ENCODE results near the gene PRKG1.

The PRKG1 gene

DNA sequence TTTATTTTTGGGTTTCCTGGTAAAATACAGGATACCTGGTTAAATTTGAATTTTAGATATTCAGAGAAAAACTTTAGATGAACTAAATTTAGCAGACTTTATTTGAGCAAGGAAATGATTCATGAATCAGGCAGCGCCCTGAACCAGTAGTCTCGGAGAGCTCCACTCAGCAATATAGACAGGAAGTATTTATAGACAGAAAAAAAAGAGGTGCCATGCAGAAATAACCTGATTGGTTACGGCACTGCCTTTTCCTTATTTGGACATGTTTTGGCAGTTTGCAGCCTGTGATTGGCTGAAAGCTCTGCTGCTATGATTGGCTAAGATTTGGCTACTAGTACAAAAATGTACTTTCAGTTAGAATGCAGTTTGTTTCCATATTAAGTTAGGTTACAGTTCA is 1041.5 kb downstream of the PRKG1 start:
- no peak for DNase-seq (ENCODE audit: low spot score in 2 of 2)
- in situ Hi-C loops (cut with MboI; ENCODE audit: low sequenced_read_pairs), result no loop called here
- H3K27me3 ChIP-seq (ENCODE audit: low read depth), result no peaks in the 10 kb centered on the region
- H3K4me1 ChIP-seq, result no peaks in the 10 kb centered on the region
- H3K9me3 ChIP-seq, result no peaks in the 10 kb centered on the region
- H3K4me3 ChIP-seq, result no peak overlapping the region
- no peaks in the 10 kb centered on the region for H3K36me3 ChIP-seq (replicated peaks)

DNA sequence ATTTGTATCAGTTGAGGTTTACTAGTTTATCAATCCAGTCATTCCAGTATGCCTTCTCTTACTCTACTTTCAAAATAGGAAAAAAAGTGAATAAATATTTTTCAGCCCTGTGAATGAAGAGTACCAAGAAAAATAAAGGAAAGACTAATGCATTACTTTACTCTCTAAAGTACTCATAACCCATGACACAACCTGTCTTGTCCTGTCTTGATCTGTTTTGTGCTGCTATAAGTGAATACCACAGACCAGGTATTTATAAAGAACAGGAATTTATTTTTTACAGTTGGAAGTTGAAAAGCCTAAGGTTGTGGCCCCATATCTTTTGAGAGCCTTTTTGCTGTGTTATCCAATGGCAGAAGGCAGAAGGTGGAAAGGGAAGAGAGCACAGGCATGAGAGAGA is 1045.2 kb downstream of the PRKG1 start:
- no peaks in the 10 kb centered on the region for H3K27me3 ChIP-seq (ENCODE audit: low read depth)
- no peaks in the 10 kb centered on the region for H3K36me3 ChIP-seq (replicated peaks)
- no peaks in the 10 kb centered on the region for H3K9me3 ChIP-seq
- no peaks in the 10 kb centered on the region for H3K4me1 ChIP-seq
- no peak overlapping the region for H3K4me3 ChIP-seq
- DNase-seq (ENCODE audit: low spot score in 2 of 2), result no peak
- in situ Hi-C loops (cut with MboI; ENCODE audit: low sequenced_read_pairs), result no loop called here

DNA sequence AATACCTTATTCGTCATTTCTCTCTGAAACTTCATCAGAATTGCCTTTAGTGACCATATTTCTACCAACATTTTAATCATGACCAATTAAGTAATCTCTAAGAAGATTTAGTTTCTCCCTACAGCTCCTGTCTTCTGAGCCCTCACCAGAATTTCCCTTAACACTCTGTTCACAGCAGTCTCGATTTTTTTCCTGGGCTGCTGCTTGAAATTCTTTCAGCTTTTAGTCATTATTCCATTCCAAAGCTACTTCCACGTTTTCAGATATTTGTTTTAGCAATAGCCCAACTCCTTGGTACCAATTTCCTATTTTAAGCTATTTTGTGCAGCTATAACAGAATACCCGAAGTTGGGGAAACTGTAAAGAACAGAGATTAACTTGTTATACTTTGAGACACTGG is 1047.4 kb downstream of the PRKG1 start:
- Histone ChIP-seq H3K9me3 (no peaks in the 10 kb centered on the region), H3K4me3 (no peak overlapping the region), H3K27me3 (ENCODE audit: low read depth) (no peaks in the 10 kb centered on the region), H3K36me3 (replicated peaks) (no peaks in the 10 kb centered on the region), H3K4me1 (no peaks in the 10 kb centered on the region)
- in situ Hi-C loops (cut with MboI; ENCODE audit: low sequenced_read_pairs), result no loop called here
- no peak for DNase-seq (ENCODE audit: low spot score in 2 of 2)

DNA sequence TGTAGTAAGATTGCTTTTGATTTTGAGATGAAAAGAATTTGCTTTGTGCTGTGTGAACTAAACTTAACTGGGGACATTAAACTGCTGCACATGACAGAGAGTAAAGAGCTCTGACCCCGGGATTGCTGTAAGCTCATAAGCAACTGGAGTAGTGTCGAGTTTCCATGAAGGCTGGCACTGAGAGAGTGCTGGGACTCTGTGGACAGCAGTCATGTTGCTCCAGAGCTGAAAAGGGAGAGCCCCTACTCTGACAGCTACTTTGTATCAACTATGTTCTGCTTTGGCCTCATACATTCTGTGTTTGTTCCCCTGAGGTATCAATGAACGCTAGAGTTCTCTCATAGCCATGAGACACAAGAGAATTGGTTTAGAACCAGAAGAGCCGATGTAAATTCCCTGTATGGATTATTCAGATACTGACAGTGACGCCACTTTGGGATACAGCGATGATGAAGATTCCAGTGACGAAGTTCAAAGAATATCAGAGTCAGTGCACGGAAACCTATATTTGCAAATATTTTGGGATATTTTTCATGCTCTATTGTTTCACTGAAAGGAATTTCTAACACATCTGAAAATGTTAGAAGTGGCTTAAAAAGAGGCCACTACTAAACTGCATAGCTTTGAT is 1053.9 kb downstream of the PRKG1 start:
- no peak for DNase-seq (ENCODE audit: low spot score in 2 of 2)
- no peaks in the 10 kb centered on the region for H3K36me3 ChIP-seq (replicated peaks)
- no peaks in the 10 kb centered on the region for H3K27me3 ChIP-seq (ENCODE audit: low read depth)
- no peaks in the 10 kb centered on the region for H3K4me1 ChIP-seq
- no peaks in the 10 kb centered on the region for H3K9me3 ChIP-seq
- no peak overlapping the region for H3K4me3 ChIP-seq
- in situ Hi-C loops (cut with MboI; ENCODE audit: low sequenced_read_pairs), result no loop called here

DNA sequence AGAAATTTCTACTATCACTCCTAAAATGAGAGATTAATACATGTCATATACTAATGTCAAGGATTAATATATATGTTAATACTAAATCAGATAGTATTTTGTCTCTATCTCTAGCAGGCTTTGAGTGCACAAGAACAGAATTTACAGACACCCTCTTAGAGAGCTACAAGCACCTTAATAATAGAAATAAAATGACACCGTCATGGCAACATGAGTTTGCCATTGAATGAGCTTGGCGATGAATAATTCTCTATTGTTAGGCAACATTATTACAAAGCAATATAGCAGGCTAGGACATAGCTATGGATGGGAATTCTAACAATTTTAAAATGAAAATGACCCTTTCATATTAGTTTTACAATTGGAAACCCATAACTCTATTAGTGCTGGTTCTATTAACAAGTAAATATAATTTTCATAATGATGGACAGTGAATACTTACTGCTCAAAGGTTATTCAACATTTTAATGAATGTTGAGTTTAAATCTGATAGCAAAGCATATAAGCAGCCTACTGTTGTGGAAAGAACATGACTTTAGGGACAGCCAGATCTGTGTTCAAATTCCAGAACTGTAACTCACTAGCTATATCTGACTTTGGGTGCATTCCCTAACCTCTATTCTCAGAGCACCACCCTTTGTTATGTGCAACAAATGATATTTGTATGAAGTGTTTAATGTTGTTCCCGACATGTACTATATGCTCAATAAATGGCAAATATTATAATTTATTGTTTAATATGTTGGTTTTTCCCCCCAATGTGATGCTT is 1055.3 kb downstream of the PRKG1 start:
- H3K4me1 ChIP-seq, result no peaks in the 10 kb centered on the region
- H3K9me3 ChIP-seq, result no peaks in the 10 kb centered on the region
- no peaks in the 10 kb centered on the region for H3K36me3 ChIP-seq (replicated peaks)
- no peak overlapping the region for H3K4me3 ChIP-seq
- no peak for DNase-seq (ENCODE audit: low spot score in 2 of 2)
- in situ Hi-C loops (cut with MboI; ENCODE audit: low sequenced_read_pairs), result no loop called here
- H3K27me3 ChIP-seq (ENCODE audit: low read depth), result no peaks in the 10 kb centered on the region

DNA sequence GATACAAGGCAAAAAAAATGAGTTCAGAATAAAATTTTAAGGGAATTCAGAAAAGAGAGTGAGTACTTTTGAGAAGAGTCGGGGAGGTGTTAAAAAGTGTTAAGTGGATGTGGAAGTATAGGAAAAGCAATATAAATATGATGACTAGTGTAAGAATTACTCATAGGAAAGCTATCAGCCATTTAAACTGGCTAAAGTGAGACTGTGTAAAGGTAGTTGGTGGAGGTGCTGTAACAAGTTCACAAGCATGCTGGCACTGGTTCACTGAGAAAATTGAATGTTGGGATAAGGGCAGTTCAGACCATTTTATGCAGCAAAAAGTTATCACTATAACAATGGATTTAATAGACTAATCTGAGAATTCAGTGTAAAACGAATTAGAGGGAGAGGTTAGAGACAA is 1060.8 kb downstream of the PRKG1 start:
- no peaks in the 10 kb centered on the region for H3K9me3 ChIP-seq
- no peak for DNase-seq (ENCODE audit: low spot score in 2 of 2)
- H3K4me3 ChIP-seq, result no peak overlapping the region
- H3K4me1 ChIP-seq, result no peaks in the 10 kb centered on the region
- in situ Hi-C loops (cut with MboI; ENCODE audit: low sequenced_read_pairs), result no loop called here
- H3K27me3 ChIP-seq (ENCODE audit: low read depth), result peaks cover 10% of the 10 kb centered on the region
- no peaks in the 10 kb centered on the region for H3K36me3 ChIP-seq (replicated peaks)

DNA sequence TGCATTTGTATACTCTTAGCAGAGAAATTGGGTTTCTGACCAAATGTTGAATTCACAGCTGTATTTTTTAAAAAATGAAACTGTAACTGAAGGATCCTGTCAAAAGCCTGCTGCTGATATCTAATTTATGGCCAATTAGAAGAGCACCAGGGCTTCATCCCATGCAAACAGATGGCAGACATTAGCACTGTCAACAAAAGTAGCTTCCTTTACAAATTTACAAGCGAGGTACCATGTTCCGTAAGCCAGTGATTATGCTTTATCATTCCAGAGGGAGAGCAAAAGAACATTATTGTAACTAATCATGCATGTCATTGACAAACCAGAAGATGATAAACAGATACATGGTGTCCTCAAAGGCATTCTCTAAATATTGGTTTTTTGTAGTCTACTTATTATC is 1062.6 kb downstream of the PRKG1 start:
- no peaks in the 10 kb centered on the region for H3K36me3 ChIP-seq (replicated peaks)
- in situ Hi-C loops (cut with MboI; ENCODE audit: low sequenced_read_pairs), result no loop called here

DNA sequence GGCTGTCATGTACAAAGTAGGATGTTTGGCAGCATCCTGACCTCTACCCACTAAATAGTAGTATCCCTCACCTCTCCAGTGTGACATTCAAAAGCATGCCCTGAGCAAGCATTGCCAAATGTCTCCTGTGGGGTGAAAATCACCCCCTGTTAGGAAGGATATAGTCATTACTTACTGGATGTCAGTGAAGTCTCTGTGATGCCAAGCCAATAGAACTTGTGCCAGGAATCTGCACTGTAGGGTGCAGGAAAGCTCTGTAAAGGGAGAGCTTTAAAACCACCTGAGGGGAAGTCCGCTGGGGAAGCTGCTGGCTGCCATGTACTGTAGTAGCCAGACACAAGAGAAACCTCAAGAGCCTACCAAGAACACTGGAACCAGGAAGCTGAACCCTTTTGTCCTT is 1069.1 kb downstream of the PRKG1 start:
- H3K36me3 ChIP-seq (replicated peaks), result no peaks in the 10 kb centered on the region
- no peak for DNase-seq (ENCODE audit: low spot score in 2 of 2)
- H3K27me3 ChIP-seq (ENCODE audit: low read depth), result peaks cover 5% of the 10 kb centered on the region; the same call in 1 of the 2 replicates
- no peaks in the 10 kb centered on the region for H3K9me3 ChIP-seq
- in situ Hi-C loops (cut with MboI; ENCODE audit: low sequenced_read_pairs), result no loop called here
- no peaks in the 10 kb centered on the region; the same call in 1 of the 2 replicates for H3K4me1 ChIP-seq
- no peak overlapping the region for H3K4me3 ChIP-seq

More for the DNA sequence above, 1062.6 kb downstream of the PRKG1 start:
- no peak for DNase-seq (ENCODE audit: low spot score in 2 of 2)
- Histone ChIP-seq H3K4me3 (no peak overlapping the region), H3K27me3 (ENCODE audit: low read depth) (peaks cover 12% of the 10 kb centered on the region), H3K9me3 (no peaks in the 10 kb centered on the region), H3K4me1 (no peaks in the 10 kb centered on the region)

DNA sequence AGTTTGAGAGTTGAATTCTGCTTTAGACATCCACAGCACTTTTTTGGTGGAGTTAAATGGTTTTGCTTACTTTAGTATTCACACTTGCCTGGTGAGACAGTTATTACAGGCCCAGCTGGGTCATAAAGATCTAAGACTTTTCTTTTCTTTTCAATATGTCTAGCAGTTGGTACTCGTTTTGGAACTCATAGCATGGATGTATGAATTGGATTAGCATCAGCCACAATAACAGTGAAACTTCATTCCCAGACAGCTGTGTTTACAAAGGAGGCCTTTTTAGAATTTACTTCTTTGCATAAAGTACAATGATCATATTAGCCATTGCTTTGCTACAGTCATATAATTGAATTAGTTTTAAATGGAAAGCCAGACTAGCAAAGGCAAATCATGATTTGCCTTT is 1071.3 kb downstream of the PRKG1 start:
- no peaks in the 10 kb centered on the region for H3K27me3 ChIP-seq (ENCODE audit: low read depth)
- no peak overlapping the region for H3K4me3 ChIP-seq
- in situ Hi-C loops (cut with MboI; ENCODE audit: low sequenced_read_pairs), result no loop called here
- no peaks in the 10 kb centered on the region for H3K36me3 ChIP-seq (replicated peaks)
- no peaks in the 10 kb centered on the region for H3K9me3 ChIP-seq
- H3K4me1 ChIP-seq, result no peaks in the 10 kb centered on the region; the same call in 1 of the 2 replicates
- peak in 1 of 2 experiments; percentile 36 for DNase-seq (ENCODE audit: low spot score in 2 of 2)

DNA sequence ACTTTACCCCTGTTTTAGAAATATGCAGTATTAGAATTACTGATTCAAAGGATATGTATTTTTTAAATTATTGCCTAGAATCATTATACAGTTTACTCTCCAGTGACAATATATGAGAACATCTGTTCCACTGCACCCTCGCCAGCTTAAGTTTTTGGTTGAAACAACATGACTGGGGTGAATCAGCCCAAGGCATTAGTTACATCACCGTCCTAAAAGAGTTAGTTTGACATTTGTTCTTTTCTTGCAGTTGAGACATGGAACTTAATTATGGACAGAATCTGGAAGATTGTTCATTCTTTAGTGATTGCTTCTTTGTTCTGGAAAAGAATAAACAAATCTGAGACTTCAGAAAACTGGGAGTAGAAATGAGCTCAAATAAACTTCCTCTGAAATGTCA is 1072.5 kb downstream of the PRKG1 start:
- Histone ChIP-seq H3K36me3 (replicated peaks) (no peaks in the 10 kb centered on the region), H3K4me3 (no peak overlapping the region), H3K27me3 (ENCODE audit: low read depth) (no peaks in the 10 kb centered on the region), H3K9me3 (no peaks in the 10 kb centered on the region), H3K4me1 (no peaks in the 10 kb centered on the region; the same call in 1 of the 2 replicates)
- in situ Hi-C loops (cut with MboI; ENCODE audit: low sequenced_read_pairs), result no loop called here
- no peak for DNase-seq (ENCODE audit: low spot score in 2 of 2)

DNA sequence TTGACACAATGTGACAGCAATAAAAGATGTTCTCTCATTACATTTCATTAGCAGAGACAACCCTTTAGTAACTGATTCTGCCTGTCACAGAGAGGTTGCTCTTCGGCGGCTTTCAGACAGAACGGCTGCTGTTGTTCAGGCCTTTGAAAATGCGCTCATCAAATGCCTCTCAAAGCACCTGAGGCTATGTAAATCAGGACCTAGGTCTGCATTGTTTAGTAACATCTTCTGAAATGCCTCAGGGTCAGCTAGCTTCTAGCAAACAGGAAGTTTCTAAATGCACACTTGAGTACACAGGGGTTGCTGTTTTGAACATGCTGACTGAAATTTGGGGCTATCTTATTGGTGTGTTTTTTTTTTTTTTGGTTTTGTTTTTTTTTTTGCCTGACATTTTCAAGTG is 1096.5 kb downstream of the PRKG1 start:
- H3K4me3 ChIP-seq, result no peak overlapping the region
- no peaks in the 10 kb centered on the region for H3K36me3 ChIP-seq (replicated peaks)
- no peaks in the 10 kb centered on the region for H3K9me3 ChIP-seq
- peaks cover 4% of the 10 kb centered on the region; the same call in 1 of the 2 replicates for H3K27me3 ChIP-seq (ENCODE audit: low read depth)
- no peak for DNase-seq (ENCODE audit: low spot score in 2 of 2)
- in situ Hi-C loops (cut with MboI; ENCODE audit: low sequenced_read_pairs), result no loop called here
- H3K4me1 ChIP-seq, result no peaks in the 10 kb centered on the region

DNA sequence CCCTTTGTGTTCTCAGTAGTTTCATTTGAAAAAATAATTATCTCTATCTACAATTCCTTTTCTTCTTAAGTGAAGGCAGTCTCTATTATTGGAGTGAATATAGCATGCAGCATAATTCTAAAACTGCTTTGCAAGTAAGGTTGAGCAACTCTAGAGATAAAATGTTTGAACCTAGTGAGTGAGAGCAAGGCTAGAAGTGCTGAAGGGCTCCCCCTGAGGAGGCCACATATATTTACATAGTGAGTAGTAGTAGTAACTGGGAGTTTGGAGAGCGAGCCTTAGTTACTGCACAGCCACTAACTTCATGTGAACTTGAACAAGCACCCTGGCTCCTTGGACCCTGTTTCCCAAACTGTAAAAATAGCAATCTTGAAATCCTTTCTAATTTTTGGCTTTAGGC is 1098.3 kb downstream of the PRKG1 start:
- no peak for DNase-seq (ENCODE audit: low spot score in 2 of 2)
- Histone ChIP-seq H3K4me1 (no peaks in the 10 kb centered on the region), H3K9me3 (no peaks in the 10 kb centered on the region), H3K27me3 (ENCODE audit: low read depth) (peaks cover 4% of the 10 kb centered on the region; the same call in 1 of the 2 replicates), H3K4me3 (no peak overlapping the region), H3K36me3 (replicated peaks) (no peaks in the 10 kb centered on the region)
- in situ Hi-C loops (cut with MboI; ENCODE audit: low sequenced_read_pairs), result no loop called here

DNA sequence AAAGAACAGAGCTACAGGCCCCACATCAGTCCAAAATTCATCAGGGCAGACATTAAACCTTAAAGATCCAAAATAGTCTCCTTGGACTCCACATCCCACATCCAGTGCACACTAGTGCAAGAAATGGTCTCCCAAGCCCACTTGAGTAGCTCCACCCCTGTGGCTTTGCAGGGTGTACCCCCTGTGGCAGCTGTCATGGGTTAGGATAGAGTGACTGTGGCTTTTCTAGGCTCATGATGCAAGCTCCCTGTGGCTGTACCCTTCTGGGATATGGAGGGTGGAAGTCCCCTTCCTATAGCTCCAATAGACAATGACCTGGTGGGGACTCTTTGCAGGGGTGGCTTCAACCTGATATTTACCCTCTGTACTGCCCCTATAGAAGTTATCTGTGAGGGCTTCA is 1111.0 kb downstream of the PRKG1 start:
- in situ Hi-C loops (cut with MboI; ENCODE audit: low sequenced_read_pairs), result no loop called here
- Histone ChIP-seq H3K36me3 (replicated peaks) (no peaks in the 10 kb centered on the region), H3K4me3 (no peak overlapping the region), H3K4me1 (no peaks in the 10 kb centered on the region), H3K27me3 (ENCODE audit: low read depth) (no peaks in the 10 kb centered on the region), H3K9me3 (no peaks in the 10 kb centered on the region)
- no peak for DNase-seq (ENCODE audit: low spot score in 2 of 2)

DNA sequence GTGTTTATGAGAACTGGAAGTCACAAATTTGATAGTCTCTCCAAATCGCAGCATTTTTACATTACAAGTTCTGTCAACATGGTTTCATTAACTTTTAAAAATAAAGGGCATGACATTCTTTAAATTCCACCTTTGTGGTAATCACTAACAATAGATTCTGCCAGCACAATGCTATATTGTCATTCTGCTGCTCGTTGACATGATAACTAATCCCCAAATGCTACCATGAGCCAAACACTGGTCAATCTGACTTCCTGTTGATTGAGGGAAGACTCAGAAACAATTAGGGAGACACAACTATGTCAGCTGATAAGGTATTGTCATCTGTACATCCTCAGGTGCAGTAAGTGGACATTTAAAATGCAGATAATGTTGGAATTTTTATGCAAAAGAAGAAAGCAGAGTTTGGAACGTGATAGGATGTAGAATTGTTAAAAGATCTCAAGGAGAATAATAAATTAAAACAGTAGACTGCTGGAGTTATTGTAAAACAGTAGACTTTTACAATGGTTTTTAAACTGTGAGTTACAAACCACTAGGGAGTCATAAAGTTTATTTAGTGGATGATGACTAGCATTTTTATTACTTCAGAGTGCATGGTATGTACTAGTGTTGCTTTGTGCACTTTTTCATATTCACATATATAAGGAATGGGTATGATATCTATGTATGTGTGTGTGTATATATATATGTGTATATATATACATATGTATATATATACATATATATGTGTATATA is 1113.4 kb downstream of the PRKG1 start:
- no peaks in the 10 kb centered on the region; the same call in 1 of the 2 replicates for H3K27me3 ChIP-seq (ENCODE audit: low read depth)
- H3K9me3 ChIP-seq, result no peaks in the 10 kb centered on the region
- no peak for DNase-seq (ENCODE audit: low spot score in 2 of 2)
- no peaks in the 10 kb centered on the region for H3K36me3 ChIP-seq (replicated peaks)
- H3K4me1 ChIP-seq, result no peaks in the 10 kb centered on the region
- in situ Hi-C loops (cut with MboI; ENCODE audit: low sequenced_read_pairs), result no loop called here
- H3K4me3 ChIP-seq, result no peak overlapping the region

Measured in HAP-1 (cell line).